Renal cortical epithelial cell (primary cell): ENCODE results near the gene SCAF1. TPM values are rescaled to one million over a fixed set of nuclear protein-coding genes. Genes with fewer than 3 reads are reported as not detected.

Source experiments
- DNase-seq: peaks from one replicate; pipeline ENCODE4 v3.0.0-alpha.2; 2011; ENCODE audit warnings: low read depth
- total RNA-seq: library from RNA; depleted of rRNA; stranded (reverse); fragments of >200 nt; gene quantifications from 2 replicates; pipeline ENCODE4 v1.2.3, GENCODE V29; 2014

Gene SCAF1
- total RNA-seq, 1 donor from 2014 or later, result 50.9 TPM

DNA sequence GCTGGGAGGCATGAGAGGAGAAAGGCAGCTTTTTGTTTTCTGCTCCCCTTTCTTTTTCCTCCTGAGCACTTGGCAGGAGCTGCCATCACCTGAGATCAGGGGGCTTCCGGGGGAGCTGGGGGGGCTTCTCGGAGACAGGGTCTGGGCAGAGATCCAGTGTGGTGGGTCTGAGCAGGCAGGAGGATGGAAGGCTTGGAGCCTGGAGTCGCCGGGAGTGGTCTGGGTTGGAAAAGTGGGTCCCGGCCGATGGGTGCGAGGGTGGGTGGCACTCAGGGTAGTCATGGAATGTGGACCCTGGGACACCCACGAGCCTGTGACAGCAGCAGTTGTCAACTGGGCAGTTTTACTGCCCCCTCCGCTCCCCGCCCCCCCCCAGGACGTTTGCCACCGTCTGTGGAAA lies 45.1 kb downstream of the SCAF1 start:
- DNase-seq, result no peak

DNA sequence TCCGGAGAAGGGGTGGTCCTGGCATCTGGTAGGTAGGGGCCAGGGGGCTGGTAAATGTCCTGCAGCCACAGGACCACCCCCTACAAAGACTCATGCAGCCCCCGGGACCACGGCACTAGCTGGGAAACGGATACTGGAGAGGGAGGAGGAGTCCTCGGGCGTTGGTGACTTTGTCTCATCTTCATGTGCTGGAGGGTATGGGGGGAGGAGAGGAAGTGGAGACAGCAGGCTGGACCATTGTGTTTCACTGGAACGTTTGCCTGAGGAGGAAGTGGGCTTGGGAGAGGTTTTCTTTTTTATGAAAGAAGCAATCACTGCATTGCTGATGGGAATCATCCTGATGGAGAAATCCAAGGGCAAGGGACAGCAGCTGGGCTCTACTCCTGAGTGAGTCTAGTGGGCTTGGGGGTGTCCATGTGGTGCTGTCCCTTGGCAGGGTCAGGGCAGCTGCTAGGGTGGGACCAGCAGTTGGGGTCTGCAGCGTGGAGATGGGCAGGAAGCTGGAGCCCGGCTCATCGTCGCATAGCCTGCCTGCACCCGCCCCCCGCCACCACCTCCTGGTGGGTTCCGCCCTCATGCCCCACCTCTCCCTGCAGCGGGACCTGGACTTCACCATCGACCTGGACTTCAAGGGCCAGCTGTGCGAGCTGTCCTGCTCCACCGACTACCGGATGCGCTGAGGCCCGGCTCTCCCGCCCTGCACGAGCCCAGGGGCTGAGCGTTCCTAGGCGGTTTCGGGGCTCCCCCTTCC lies 45.7 kb downstream of the SCAF1 start:
- no peak for DNase-seq

DNA sequence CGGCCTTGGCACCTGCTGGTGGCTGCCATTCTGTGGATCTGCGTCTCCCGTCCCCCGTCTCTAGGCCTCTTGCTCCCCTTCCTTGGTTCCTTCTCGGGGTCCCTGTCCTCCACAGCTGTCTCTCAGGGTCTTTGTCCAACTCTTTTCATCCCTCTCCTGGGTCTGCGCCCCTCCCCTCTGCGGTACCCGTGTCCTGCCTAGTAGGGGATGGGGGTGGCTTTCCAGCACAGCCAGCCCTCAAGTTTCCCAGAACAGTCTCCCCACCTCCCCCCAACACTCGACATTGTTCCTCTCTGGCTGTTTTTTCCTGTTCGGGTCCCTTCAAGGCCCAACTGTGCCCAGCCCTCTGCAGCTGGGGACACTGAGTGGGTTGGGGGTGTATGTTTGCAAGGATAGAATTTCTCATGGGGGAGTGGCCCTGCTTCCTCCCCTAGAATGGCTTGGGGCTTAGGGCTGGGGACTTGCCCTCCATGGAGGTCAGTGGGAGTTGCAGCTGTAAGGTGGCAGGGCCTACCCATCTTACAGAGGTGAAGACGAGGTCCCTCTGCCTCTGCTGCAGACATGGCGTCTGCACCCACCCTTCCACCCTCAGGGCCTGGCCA lies 46.6 kb downstream of the SCAF1 start:
- no peak for DNase-seq

DNA sequence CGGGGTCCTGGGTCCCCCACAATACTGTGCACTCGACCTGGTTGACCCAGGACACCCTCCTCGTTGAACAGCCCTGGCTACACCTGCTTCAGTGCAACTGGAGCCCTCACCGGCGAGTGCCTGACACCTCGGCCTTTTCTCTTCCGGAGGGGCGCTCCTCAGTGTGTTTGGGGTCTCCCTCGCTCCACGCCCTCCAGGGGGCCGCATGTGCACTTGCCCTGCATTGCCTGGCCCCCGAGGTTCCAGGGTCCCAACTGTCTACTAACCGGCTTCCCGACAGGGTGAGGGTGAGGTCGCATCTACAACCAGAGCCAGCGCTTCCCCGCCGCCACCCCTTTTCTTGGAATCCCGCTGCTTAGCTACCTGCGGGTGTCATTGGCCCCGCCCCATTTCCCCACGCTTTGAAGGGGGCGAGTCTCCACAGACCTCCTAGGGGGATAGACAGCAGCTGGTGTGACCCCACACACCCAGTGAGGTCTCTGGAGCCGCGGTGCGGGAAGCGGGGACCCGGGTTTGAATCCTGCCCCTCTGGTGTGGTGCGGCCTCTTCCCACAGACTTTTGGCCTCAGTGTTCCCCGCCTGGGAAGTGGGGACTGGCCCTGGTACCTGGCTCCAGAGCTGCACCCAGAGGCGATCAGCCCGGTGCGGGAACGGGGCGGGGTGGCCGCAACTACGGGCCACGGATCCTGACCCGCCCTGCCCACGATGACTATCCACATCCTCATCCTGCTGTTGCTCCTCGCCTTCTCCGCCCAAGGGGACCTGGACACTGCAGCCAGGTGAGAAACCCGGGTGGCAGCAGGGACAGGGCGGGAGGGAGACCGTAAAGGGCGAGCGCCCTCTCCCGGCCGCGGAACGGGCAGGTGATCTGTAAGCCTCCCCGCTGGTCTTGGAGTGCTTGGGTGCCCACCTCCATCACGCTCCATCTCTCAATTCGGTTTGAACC lies 47.4 kb downstream of the SCAF1 start, which contains the start of gene ADM5:
Gene ADM5 (plus strand): TSS at position 462 of the 946 bp plus-strand sequence. CDS start 244 bp downstream, at position 706.
- no peak for DNase-seq

DNA sequence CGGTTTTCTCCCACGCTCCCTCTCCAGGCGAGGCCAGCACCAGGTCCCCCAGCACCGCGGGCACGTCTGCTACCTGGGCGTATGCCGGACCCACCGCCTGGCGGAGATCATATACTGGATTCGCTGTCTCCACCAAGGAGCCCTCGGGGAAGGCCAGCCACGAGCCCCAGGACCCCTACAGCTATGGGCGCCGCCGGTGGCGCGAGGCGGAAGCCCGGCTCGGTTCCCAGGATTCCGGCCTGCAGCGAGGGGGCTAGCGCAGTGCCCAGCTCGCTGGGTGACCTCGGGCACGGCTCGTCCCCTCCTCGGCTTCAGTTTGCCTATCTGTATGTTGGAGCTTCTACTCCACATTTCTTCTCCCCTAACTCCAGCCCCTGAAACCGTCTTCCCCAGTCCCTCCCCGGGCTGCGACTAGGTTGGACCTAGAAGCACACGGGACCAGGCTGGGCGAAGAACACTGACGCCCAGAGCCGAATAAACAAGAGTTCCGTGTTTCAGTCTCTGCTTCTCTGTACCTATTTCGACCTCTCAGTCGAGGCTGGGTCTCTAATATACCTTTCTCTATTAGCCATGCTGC lies 48.2 kb downstream of the SCAF1 start:
- no peak for DNase-seq

DNA sequence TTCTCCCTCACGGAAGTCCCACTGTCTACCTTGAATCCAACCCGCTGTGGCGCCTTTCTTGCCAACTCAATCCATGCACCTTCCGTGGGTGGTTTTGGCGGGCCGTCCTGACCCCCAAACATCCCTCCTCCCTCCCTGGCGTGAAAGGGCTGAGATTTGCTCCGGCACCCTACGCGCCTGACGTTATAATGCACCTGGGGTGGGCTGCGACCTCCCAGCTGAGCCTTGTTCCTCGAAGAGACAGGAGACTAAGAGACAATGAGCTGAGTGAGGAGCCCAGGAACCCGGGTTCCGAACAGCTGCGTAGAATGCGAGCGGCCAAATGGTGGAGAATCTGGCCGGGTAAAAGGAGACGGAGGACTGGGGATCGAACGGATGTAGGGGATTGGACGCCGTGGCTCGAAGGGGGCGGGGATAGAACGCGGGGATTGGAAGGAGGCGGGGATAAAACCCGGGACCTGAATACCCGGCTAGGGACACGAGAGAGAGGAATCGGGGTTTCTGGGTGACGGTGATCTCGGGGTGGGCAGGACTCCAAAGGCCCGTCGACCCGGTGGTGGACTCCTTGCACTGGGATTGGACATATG lies 48.7 kb downstream of the SCAF1 start, which contains the start of gene CPT1C:
Gene CPT1C (plus strand): TSS at position 461 of the 587 bp plus-strand sequence. CDS start 1,137 bp downstream, outside the sequence.
- DNase-seq, result peak; percentile 42

DNA sequence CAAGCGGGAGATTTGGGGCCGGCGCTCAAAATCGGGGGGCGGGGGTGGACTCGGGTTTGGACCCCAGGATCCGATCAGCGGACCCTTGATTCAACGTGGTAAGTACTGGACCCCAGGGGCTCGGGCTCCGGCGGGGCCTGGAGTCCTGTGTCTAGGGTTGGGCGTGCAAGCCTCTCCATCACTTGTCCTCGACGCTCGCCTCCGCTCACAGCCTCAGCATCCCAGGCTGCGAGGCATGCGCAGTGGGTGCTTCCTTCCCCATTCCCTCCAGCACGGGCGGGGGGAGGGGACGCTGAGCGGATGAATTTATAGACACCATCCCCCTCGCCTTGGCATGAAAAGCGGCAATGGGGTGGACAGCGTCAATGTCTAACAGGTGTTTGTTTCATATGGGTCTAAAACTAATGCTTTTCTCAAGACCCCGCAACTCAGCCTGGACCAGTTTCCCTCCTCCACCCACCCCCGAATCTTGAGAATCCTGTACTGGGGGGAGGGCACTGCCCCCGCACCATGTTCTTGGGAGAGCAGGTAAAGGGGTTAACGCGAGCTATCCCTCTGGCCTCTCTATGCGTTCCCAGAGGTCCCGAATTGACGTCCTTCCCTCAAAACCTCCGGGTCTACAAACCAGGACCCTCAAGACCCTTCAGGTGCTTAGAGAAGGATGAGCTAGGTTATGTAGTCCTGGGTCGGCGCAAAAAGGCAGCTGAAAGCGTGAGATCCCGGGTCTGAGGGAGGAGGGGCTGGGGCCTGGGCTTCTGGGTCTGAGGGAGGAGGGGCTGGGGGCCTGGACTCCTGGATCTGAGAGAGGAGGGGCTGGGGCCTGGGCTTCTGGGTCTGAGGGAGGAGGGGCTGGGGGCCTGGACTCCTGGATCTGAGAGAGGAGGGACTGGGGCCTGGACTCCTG lies 49.5 kb downstream of the SCAF1 start:
- peak; percentile 16 for DNase-seq

DNA sequence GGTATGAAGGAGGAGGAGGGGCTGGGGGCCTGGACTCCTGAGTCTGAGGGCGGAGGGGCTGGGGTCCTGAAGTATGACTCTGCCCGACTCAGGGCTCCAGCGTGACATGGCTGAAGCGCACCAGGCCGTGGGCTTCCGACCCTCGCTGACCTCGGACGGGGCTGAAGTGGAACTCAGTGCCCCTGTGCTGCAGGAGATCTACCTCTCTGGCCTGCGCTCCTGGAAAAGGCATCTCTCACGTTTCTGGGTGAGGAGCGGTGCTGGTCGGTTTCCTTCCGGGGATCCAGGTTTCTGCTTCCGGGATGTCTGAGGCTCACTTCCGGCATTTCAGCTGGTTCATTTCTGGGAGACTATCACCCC lies 50.1 kb downstream of the SCAF1 start:
- no peak for DNase-seq

DNA sequence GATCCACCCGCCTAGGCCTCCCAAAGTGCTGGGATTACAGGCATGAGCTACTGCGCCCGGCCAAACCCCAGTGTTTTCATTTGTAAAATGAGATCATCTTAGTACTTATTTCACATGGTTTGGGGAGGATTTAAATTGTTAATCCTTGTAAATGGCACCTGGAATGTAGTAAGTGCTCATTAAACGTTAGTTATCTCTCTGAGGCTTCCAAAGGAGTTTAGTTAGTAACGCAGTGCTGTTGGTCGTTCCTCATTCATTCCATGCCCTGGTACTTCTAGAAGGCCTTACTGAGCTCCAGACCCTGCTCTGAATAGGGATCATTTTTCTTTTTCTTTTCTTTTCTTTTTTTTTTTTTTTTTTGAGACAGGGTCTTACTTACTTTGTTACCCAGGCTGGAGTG lies 54.1 kb downstream of the SCAF1 start:
- DNase-seq, result no peak

DNA sequence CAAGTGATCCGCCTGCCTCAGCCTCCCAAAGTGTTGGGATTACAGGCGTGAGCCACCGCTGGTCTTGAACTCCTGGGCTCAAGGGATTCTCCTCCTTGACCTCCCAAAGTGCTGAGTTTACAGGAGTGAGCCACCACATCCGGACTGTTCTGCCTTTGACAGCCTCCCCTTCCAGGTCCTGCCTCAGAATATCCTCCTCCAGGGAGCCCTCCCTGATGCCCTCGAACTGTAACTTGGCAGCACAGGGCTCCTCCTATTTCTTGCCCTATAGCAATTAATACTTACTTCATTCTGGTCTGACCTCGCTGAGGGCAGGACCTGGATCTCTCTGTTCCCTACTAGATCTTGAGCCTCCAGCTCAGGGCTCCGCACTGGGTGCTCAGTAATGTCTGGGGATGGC lies 54.9 kb downstream of the SCAF1 start:
- DNase-seq, result no peak

DNA sequence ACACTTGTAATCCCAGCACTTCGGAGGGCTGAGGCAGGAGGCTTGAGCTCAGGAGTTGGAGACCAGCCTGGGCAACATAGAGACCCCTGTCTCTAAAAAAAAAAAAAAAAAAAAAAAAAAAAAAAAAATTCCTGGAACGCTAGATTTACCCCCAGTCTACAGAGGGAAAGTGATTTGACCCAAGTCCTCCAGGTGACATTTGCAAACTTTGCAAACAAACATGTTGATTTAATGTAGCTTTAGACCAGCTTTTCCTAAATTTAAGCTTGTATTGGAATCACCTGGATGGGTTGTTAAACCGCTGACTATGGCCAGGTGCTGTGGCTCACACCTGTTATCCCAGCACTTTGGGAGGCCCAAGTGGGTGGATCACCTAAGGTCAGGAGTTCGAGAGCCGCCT lies 57.4 kb downstream of the SCAF1 start:
- no peak for DNase-seq

DNA sequence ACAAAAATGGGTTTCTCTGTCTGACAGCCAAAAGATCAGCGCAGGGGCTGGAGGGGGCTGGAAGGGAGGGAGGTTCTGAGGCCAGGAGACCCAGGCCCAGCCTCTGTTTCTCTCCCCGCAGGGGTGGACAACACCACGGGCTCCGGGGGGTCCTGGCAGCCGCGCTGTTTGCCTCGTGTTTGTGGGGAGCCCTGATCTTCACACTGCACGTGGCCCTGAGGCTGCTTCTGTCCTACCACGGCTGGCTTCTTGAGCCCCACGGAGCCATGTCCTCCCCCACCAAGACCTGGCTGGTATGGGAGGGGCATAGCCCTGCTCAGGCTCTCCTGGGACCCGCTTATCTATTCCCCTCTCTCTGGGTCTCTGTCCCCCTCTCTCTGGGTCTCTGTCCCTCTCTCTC lies 58.6 kb downstream of the SCAF1 start:
- no peak for DNase-seq

DNA sequence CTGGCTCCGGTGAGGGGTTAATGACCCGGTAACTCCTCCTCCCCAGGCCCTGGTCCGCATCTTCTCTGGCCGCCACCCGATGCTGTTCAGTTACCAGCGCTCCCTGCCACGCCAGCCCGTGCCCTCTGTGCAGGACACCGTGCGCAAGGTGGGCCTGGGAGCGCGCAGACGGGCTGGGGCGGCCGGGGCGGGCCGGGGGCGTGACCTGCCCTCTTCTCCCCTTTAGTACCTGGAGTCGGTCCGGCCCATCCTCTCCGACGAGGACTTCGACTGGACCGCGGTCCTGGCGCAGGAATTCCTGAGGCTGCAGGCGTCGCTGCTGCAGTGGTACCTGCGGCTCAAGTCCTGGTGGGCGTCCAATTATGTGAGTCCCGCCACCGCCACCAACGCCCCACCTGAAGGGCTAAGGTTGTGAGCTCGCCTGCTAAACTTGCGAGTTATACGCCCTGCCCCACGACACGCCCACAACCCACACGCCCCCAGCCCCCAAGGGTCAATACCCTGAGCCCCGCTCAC lies 59.3 kb downstream of the SCAF1 start:
- DNase-seq, result no peak

DNA sequence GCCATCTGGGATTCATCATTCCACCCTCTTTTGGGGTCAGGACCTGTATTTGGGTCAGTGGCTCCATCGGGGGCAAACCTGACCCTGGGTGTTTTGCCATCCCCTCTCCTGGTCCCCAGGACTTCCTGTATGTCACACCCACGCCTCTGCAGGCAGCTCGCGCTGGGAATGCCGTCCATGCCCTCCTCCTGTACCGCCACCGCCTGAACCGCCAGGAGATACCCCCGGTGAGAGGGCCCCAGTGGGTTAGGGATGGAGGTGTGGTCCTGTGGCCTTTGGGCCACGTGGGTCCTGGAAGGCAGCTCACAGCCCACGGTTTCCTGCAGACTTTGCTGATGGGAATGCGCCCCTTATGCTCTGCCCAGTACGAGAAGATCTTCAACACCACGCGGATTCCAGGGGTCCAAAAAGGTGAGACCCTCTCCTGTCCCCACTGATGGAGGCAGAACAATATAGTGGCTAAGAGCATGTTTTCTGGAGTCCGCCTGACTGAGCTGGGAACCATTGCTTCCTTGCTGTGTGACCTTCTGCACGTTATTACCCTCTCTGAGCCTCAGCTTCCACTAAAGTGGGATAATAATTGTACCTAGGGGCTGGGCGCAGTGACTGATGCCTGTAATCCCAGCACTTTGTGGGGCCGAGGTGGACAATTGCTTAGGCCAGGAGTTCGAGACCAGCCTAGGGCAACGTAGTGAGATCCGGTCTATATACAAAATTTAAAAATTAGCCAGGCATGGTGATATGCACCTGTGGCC lies 63.1 kb downstream of the SCAF1 start:
- DNase-seq, result no peak

DNA sequence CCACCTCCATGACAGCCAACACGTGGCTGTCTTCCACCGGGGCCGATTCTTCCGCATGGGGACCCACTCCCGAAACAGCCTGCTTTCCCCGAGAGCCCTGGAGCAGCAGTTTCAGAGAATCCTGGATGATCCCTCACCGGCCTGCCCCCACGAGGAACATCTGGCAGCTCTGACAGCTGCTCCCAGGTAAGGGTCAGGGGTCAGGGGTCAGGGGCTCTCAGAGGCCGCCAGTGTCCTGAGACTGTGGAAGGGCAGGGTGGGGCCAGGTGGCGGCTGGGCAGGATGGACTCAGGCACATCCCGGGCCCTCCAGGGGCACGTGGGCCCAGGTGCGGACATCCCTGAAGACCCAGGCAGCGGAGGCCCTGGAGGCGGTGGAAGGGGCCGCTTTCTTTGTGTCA lies 63.9 kb downstream of the SCAF1 start:
- no peak for DNase-seq
